B cell (primary cell): ENCODE results near the gene PCSK6. TPM values are rescaled to one million over a fixed set of nuclear protein-coding genes. Genes with fewer than 3 reads are reported as not detected.

ENCODE experiments used
- ATAC-seq: fragments of 200-7000 bp; cut with Tn5 transposase; one replicate; pipeline ENCODE4 v1.10.0; 2021; ENCODE audit warnings: low read depth, mild to moderate bottlenecking, moderate number of reproducible peaks, moderate library complexity
- CTCF ChIA-PET: fragments of 350-600 bp; sonication (Branson Sonifier 250); formaldehyde crosslinking; loops from one replicate; lab custom pipeline; 2021; ENCODE audit warnings: antibody characterized with exemption, inconsistent platforms; lab: Charles Lee
- POLR2A ChIA-PET: fragments of 350-600 bp; sonication (Branson Sonifier 250); formaldehyde crosslinking; loops from one replicate; lab custom pipeline; 2021; ENCODE audit warnings: antibody characterized with exemption; lab: Charles Lee
- DNase-seq: peaks from one replicate; pipeline ENCODE4 v3.0.0; 2013
- H2AFZ ChIP-seq: 2 replicates; pipeline ENCODE4 v1.6.1; 2012; ENCODE audit warnings: mild to moderate bottlenecking, low read depth, low read length; ENCODE audit not compliant: insufficient read depth, poor library complexity, severe bottlenecking
- H3K27ac ChIP-seq, 2 donors: 1 replicate in 1 of 2; 2 replicates in 1 of 2; pipeline ENCODE4 v1.5.1; 2012 to 2013; ENCODE audit warnings: low read length in 2 of 2, mild to moderate bottlenecking in 2 of 2, moderate library complexity in 1 of 2
- H3K27me3 ChIP-seq, 4 experiments: fragments of 200-600 bp in 1 of 4; sonication (generic) in 1 of 4; replicated peaks in 1 of 4; 1 replicate in 2 of 4; 2 replicates in 2 of 4; pipeline versions ENCODE4 v1.6.1 to v1.7.0; 2013 to 2016; ENCODE audit warnings: low read length in 3 of 4, mild to moderate bottlenecking in 2 of 4, mixed read lengths in 1 of 4, moderate library complexity in 1 of 4; ENCODE audit not compliant: insufficient read depth in 4 of 4, control insufficient read depth in 3 of 4; ENCODE audit errors: control extremely low read depth in 1 of 4
- H3K36me3 ChIP-seq, 2 experiments: replicated peaks in 1 of 2; 1 replicate in 1 of 2; 2 replicates in 1 of 2; pipeline versions ENCODE4 v1.6.1 to v1.7.1; 2013; ENCODE audit warnings: low read length in 1 of 2; ENCODE audit not compliant: insufficient read depth in 2 of 2, control insufficient read depth in 1 of 2; ENCODE audit errors: control extremely low read depth in 1 of 2, extremely low read depth in 1 of 2
- H3K4me1 ChIP-seq, 2 donors: fragments of 200-600 bp in 1 of 2; sonication (generic) in 1 of 2; 1 replicate in 1 of 2; 2 replicates in 1 of 2; pipeline versions ENCODE4 v1.5.1 to v1.6.1; 2013 to 2017; ENCODE audit warnings: low read length in 2 of 2; ENCODE audit not compliant: control insufficient read depth in 2 of 2, insufficient read depth in 2 of 2
- H3K4me2 ChIP-seq: replicated peaks from 2 replicates; pipeline ENCODE3; 2012; ENCODE audit warnings: mild to moderate bottlenecking, low read depth, low read length; ENCODE audit not compliant: poor library complexity, severe bottlenecking
- H3K4me3 ChIP-seq, 5 experiments: fragments of 200-600 bp in 1 of 5; sonication (generic) in 1 of 5; 1 replicate in 3 of 5; 2 replicates in 2 of 5; pipeline versions ENCODE4 v1.5.1 to v1.7.0; 2011 to 2016; ENCODE audit warnings: low read length in 4 of 5, mild to moderate bottlenecking in 4 of 5, low read depth in 2 of 5, control low read depth in 1 of 5, moderate library complexity in 1 of 5; ENCODE audit not compliant: insufficient read depth in 1 of 5; ENCODE audit errors: control extremely low read depth in 1 of 5, extremely low read depth in 1 of 5
- H3K79me2 ChIP-seq: fragments of 200-600 bp; sonication (generic); one replicate; pipeline ENCODE4 v1.6.0; 2016; ENCODE audit warnings: low read length; ENCODE audit not compliant: control insufficient read depth, insufficient read depth
- H3K9ac ChIP-seq: fragments of 200-600 bp; sonication (generic); 2 replicates; pipeline ENCODE4 v1.6.1; 2017; ENCODE audit warnings: mild to moderate bottlenecking, low read length, moderate library complexity
- H3K9me3 ChIP-seq, 3 donors: one replicate each; pipeline versions ENCODE4 v1.6.1 to v1.7.1; 2013; ENCODE audit warnings: low read length in 2 of 3; ENCODE audit not compliant: control insufficient read depth in 2 of 3, insufficient read depth in 1 of 3; ENCODE audit errors: control extremely low read depth in 1 of 3
- H4K20me1 ChIP-seq: 2 replicates; pipeline ENCODE4 v1.6.0; 2012; ENCODE audit warnings: mild to moderate bottlenecking, low read length; ENCODE audit not compliant: insufficient read depth, control insufficient read depth, poor library complexity, severe bottlenecking
- H3K27ac Mint-ChIP-seq: one replicate; pipeline ENCODE4 v1.8.0; 2021; ENCODE audit warnings: mixed read lengths
- H3K27me3 Mint-ChIP-seq: one replicate; pipeline ENCODE4 v1.8.0; 2021; ENCODE audit warnings: mixed read lengths
- H3K4me1 Mint-ChIP-seq: one replicate; pipeline ENCODE4 v1.8.0; 2021; ENCODE audit warnings: mixed read lengths
- H3K4me3 Mint-ChIP-seq: one replicate; pipeline ENCODE4 v1.8.0; 2021; ENCODE audit warnings: mixed read lengths
- H3K9me3 Mint-ChIP-seq: one replicate; pipeline ENCODE4 v1.8.0; 2022; ENCODE audit warnings: mixed read lengths; ENCODE audit not compliant: insufficient read depth
- EZH2 ChIP-seq: IDR thresholded peaks from 2 replicates; pipeline ENCODE4 v1.6.1; 2012; ENCODE audit warnings: borderline replicate concordance, low read depth, mild to moderate bottlenecking, moderate library complexity, low read length; ENCODE audit not compliant: insufficient read depth, poor library complexity, severe bottlenecking
- WGBS: methylation state at CpG from one replicate; pipeline ENCODE4 v1.1.5; 2013; ENCODE audit warnings: missing lambda C conversion rate; ENCODE audit not compliant: insufficient coverage; 5-methylcytosine and 5-hydroxymethylcytosine counted together
- intact Hi-C: fragments of 100-400 bp; cut with micrococcal nuclease; formaldehyde crosslinking; loops from one replicate; pipeline ENCODE4 v1.10.0; 2022
- polyA plus RNA-seq: library from polyadenylated mRNA; depleted of rRNA; stranded (reverse); fragments of >200 nt; gene quantifications from 2 replicates; pipeline ENCODE4 v1.2.3, GENCODE V29; 2012
- total RNA-seq, 2 donors: library from RNA; stranded (reverse); fragments of 120-200 nt in 1 of 2; gene quantifications; 1 replicate in 1 of 2; 2 replicates in 1 of 2; pipeline versions ENCODE4 v1.2.3 to v1.2.4, GENCODE V29; 2013 to 2022
- TF ChIP-seq, protein P1 (sequence below): fragments of 200-600 bp; IDR thresholded peaks from one replicate; pipeline ENCODE4 v1.8.0; 2022; ENCODE audit warnings: antibody characterized with exemption, mild to moderate bottlenecking

The PCSK6 gene
- total and polyA plus RNA-seq, 2 donors (not counting 1 experiment from before 2014, with no cell fraction given): 0.66 to 1.6 TPM

DNA sequence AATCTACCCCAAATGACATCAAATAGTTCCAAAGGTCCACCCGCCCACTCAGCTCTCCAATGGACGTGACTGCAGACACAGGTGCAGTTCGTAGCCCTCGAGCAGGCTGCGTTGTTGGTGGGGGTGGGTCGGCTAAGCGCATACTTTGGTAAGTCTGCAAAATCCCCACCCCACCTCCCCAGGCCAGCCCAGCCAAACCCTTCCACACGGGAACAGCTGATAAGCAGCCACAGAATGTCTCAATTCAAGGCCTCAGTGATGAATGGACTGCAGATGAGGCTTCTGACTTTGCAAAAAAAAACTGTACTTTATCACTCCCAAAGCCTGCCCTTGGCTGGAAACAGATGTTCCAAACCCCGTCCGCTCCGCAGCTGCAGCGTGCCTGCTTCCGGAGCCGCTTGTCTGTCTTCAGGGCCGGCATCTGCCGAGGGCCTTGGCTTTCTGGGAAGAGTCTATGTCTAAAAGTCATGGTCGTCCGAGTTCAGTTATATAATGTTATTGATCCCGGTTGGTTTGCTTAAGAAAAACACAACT lies 38.2 kb downstream of the PCSK6 start:
- no peak overlapping the region for H3K27ac ChIP-seq
- ATAC-seq (no peak), DNase-seq (no peak)
- H3K36me3 ChIP-seq: no peaks in the 10 kb centered on the region
- intact Hi-C loops: no loop called here
- H3K79me2 ChIP-seq: no peaks in the 10 kb centered on the region
- Mint-ChIP-seq H3K9me3 (no peaks in the 10 kb centered on the region), H3K4me1 (peaks cover 10% of the 10 kb centered on the region), H3K4me3 (no peak overlapping the region), H3K27ac (no peak overlapping the region), H3K27me3 (peaks cover 31% of the 10 kb centered on the region)
- H3K9me3 ChIP-seq: peaks cover 0 to 3% (median 0%) of the 10 kb centered on the region in 3 donors
- no peak for TF ChIP-seq EZH2
- TF ChIP-seq, protein P1, sequence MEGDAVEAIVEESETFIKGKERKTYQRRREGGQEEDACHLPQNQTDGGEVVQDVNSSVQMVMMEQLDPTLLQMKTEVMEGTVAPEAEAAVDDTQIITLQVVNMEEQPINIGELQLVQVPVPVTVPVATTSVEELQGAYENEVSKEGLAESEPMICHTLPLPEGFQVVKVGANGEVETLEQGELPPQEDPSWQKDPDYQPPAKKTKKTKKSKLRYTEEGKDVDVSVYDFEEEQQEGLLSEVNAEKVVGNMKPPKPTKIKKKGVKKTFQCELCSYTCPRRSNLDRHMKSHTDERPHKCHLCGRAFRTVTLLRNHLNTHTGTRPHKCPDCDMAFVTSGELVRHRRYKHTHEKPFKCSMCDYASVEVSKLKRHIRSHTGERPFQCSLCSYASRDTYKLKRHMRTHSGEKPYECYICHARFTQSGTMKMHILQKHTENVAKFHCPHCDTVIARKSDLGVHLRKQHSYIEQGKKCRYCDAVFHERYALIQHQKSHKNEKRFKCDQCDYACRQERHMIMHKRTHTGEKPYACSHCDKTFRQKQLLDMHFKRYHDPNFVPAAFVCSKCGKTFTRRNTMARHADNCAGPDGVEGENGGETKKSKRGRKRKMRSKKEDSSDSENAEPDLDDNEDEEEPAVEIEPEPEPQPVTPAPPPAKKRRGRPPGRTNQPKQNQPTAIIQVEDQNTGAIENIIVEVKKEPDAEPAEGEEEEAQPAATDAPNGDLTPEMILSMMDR: no peak
- peaks cover 6 to 9% of the 10 kb centered on the region in 2 donors for H3K4me1 ChIP-seq
- no peak overlapping the region for H3K4me3 ChIP-seq
- ChIA-PET POLR2A (no interaction called here), CTCF (no interaction called here)
- WGBS: 4% methylated on average over 5 of the region's 19 CpGs
- no peak overlapping the region for H3K9ac ChIP-seq
- H3K4me2 ChIP-seq: peak overlapping the region; percentile 23
- H4K20me1 ChIP-seq: no peaks in the 10 kb centered on the region
- peak overlapping the region; percentile 36 for H2AFZ ChIP-seq
- H3K27me3 ChIP-seq: peaks cover 0 to 39% (median 3%) of the 10 kb centered on the region in 4 experiments

GRCh38 chr15:101450403-101451265 lies 38.9 kb downstream of the PCSK6 start:
- DNase-seq: no peak
- ChIA-PET CTCF (no interaction called here), POLR2A (no interaction called here)
- WGBS: 73% methylated on average over 13 of the region's 18 CpGs
- H3K4me2 ChIP-seq: no peak overlapping the region
- H4K20me1 ChIP-seq: no peaks in the 10 kb centered on the region
- Mint-ChIP-seq H3K4me3 (no peak overlapping the region), H3K9me3 (no peaks in the 10 kb centered on the region), H3K27ac (no peak overlapping the region), H3K27me3 (peaks cover 31% of the 10 kb centered on the region), H3K4me1 (peaks cover 10% of the 10 kb centered on the region)
- H3K27ac ChIP-seq: no peak overlapping the region
- peaks cover 0 to 39% (median 3%) of the 10 kb centered on the region in 4 experiments for H3K27me3 ChIP-seq
- H2AFZ ChIP-seq: peak overlapping the region; percentile 36
- no peak for ATAC-seq
- H3K79me2 ChIP-seq: no peaks in the 10 kb centered on the region
- H3K36me3 ChIP-seq: no peaks in the 10 kb centered on the region
- TF ChIP-seq, protein P1: no peak
- no peak for TF ChIP-seq EZH2
- intact Hi-C loops: no loop called here
- H3K4me1 ChIP-seq: peaks cover 6 to 9% of the 10 kb centered on the region in 2 donors
- no peak overlapping the region for H3K4me3 ChIP-seq
- H3K9ac ChIP-seq: no peak overlapping the region
- H3K9me3 ChIP-seq: peaks cover 0 to 5% (median 0%) of the 10 kb centered on the region in 3 donors
